ENCODE measurements around the gene TIAM1.

TIAM1 gene

GRCh38 chr21:31262728-31263127 is 81.3 kb downstream of the TIAM1 start:
- TF ChIP-seq, protein P1, sequence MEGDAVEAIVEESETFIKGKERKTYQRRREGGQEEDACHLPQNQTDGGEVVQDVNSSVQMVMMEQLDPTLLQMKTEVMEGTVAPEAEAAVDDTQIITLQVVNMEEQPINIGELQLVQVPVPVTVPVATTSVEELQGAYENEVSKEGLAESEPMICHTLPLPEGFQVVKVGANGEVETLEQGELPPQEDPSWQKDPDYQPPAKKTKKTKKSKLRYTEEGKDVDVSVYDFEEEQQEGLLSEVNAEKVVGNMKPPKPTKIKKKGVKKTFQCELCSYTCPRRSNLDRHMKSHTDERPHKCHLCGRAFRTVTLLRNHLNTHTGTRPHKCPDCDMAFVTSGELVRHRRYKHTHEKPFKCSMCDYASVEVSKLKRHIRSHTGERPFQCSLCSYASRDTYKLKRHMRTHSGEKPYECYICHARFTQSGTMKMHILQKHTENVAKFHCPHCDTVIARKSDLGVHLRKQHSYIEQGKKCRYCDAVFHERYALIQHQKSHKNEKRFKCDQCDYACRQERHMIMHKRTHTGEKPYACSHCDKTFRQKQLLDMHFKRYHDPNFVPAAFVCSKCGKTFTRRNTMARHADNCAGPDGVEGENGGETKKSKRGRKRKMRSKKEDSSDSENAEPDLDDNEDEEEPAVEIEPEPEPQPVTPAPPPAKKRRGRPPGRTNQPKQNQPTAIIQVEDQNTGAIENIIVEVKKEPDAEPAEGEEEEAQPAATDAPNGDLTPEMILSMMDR (IDR thresholded peaks at IDR 0.05): no peak
- DNase-seq (ENCODE audit: low spot score): no peak
- Histone ChIP-seq H3K4me3 (no peak overlapping the region), H3K27ac (no peak overlapping the region)

DNA sequence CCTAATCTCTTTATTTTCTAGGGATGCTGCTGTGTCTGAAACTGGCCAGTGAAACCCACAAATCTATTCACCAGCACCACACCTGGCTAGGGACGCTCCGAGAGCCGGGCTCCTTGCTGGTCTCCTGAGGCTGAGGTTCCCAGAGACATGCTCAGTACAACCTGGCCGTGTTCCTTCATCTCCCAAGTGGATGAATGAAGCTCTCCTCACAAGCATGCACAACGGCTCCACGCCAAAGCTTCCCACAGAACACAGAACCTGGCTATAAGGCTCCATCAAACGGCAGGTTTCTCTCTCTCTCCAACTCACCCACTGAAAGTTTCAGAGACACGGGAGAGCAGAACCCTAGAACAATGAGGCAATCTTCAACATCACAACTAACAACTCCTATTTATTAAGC is 82.3 kb downstream of the TIAM1 start:
- DNase-seq (ENCODE audit: low spot score): no peak
- Histone ChIP-seq H3K27ac (no peak overlapping the region), H3K4me3 (no peak overlapping the region)
- TF ChIP-seq, protein P1 (IDR thresholded peaks at IDR 0.05): no peak

DNA sequence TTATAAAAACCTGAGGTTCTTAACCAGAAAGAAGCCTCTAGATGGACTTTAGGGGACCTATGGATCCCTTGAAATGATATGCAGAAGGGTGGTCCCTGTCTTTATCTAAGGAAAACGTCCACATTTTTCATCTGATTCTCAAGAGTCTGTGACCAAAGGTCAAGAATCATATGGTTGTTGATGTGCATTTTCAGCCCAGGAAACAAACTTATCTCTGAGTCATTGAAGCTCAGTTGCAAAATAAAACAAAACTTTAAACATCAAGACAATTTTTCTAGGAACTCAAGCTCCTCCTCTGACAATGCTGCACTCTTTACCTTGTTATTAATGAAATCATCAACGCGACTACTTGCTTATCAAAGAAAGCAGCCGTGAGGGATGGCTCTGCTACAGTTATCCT is 83.3 kb downstream of the TIAM1 start:
- Histone ChIP-seq H3K27ac (no peak overlapping the region), H3K4me3 (no peak overlapping the region)
- DNase-seq (ENCODE audit: low spot score): no peak
- TF ChIP-seq, protein P1 (IDR thresholded peaks at IDR 0.05): no peak

- Histone ChIP-seq H3K27ac (no peak overlapping the region), H3K4me3 (no peak overlapping the region)
- TF ChIP-seq, protein P1 (IDR thresholded peaks at IDR 0.05): no peak
- DNase-seq (ENCODE audit: low spot score): no peak
Observed at GRCh38 chr21:31258073-31258472, 86.0 kb downstream of the TIAM1 start.

DNA sequence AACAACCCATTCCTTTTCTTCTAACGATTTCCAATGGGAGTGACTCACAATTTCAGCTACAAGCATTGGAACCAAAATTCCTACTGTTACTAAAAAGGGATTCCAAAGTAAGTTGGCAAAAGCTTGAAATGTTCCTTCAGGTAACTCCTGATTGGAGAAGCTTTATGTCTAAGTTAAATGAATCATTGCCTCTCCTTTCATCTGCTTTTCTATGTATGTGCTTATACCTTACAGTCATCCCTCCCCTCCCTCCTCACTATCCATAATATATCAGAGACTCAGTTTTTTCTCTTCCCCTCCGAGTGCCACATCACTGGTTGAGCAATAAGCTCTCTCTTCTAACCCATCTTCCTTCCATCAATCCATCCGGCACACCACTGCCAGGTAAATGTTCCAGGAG is 86.8 kb downstream of the TIAM1 start:
- no peak overlapping the region for H3K27ac ChIP-seq
- TF ChIP-seq, protein P1 (IDR thresholded peaks at IDR 0.05): no peak
- no peak for DNase-seq (ENCODE audit: low spot score)
- no peak overlapping the region for H3K4me3 ChIP-seq

- TF ChIP-seq, protein P1 (IDR thresholded peaks at IDR 0.05): no peak
- H3K27ac ChIP-seq: no peak overlapping the region
- H3K4me3 ChIP-seq: no peak overlapping the region
- DNase-seq (ENCODE audit: low spot score): no peak
Observed at GRCh38 chr21:31255896-31256295, 88.2 kb downstream of the TIAM1 start.

GRCh38 chr21:31255036-31255435 is 89.0 kb downstream of the TIAM1 start:
- H3K27ac ChIP-seq: no peak overlapping the region
- no peak overlapping the region for H3K4me3 ChIP-seq
- DNase-seq (ENCODE audit: low spot score): no peak
- TF ChIP-seq, protein P1 (IDR thresholded peaks at IDR 0.05): no peak
